DOHH2 (cell line): Measurements from ENCODE around the gene KCNH5.

Source experiments
- H3F3A ChIP-seq: fragments of 200-600 bp; sonication (generic), shearing (Covaris generic); 2 replicates; pipeline ENCODE4 v1.6.0; 2016; ENCODE audit warnings: antibody characterized with exemption, mild to moderate bottlenecking; ENCODE audit not compliant: control insufficient read depth, insufficient read depth
- H3K27ac ChIP-seq: fragments of 200-600 bp; sonication (generic); 2 replicates; pipeline ENCODE4 v1.5.1; 2014; ENCODE audit warnings: low read depth, mild to moderate bottlenecking, low read length, moderate library complexity
- H3K27me3 ChIP-seq: fragments of 200-600 bp; sonication (generic); 2 replicates; pipeline ENCODE4 v1.6.1; 2014; ENCODE audit warnings: mild to moderate bottlenecking, low read length, mixed read lengths; ENCODE audit not compliant: control insufficient read depth
- H3K36me3 ChIP-seq: fragments of 200-600 bp; sonication (generic); 2 replicates; pipeline ENCODE4 v1.6.1; 2014; ENCODE audit warnings: mild to moderate bottlenecking, low read length, moderate library complexity, mixed read lengths; ENCODE audit not compliant: control insufficient read depth
- H3K4me1 ChIP-seq: fragments of 200-600 bp; sonication (generic); 2 replicates; pipeline ENCODE4 v1.6.1; 2014; ENCODE audit warnings: mild to moderate bottlenecking, low read length, mixed read lengths; ENCODE audit not compliant: control insufficient read depth
- H3K4me2 ChIP-seq: fragments of 200-600 bp; sonication (generic); 2 replicates; pipeline ENCODE4 v1.6.0; 2014; ENCODE audit warnings: mild to moderate bottlenecking, low read length, moderate library complexity
- H3K4me3 ChIP-seq: fragments of 200-600 bp; sonication (generic); 2 replicates; pipeline ENCODE4 v1.5.1; 2014; ENCODE audit warnings: mild to moderate bottlenecking, low read length, mixed read lengths
- H3K79me2 ChIP-seq: fragments of 200-600 bp; sonication (generic); 2 replicates; pipeline ENCODE4 v1.6.1; 2014; ENCODE audit warnings: mild to moderate bottlenecking, low read length, mixed read lengths; ENCODE audit not compliant: control insufficient read depth
- H3K9me2 ChIP-seq: fragments of 200-600 bp; sonication (generic); replicated peaks from 2 replicates; pipeline ENCODE4 v1.6.1; 2014; ENCODE audit warnings: mild to moderate bottlenecking, low read length, mixed read lengths; ENCODE audit not compliant: control insufficient read depth
- H3K9me3 ChIP-seq: fragments of 200-600 bp; sonication (generic); 2 replicates; pipeline ENCODE4 v1.6.1; 2014; ENCODE audit warnings: antibody characterized with exemption, low read length, mixed read lengths; ENCODE audit not compliant: control insufficient read depth, insufficient read depth
- H4K20me1 ChIP-seq: fragments of 200-600 bp; sonication (generic); 2 replicates; pipeline ENCODE4 v1.6.0; 2014; ENCODE audit warnings: low read depth, mild to moderate bottlenecking, antibody characterized with exemption, low read length, moderate library complexity; ENCODE audit not compliant: control insufficient read depth, insufficient read depth
- CTCF ChIP-seq: fragments of 200-600 bp; sonication (generic); IDR thresholded peaks from one replicate; pipeline ENCODE4 v1.5.1; 2014; ENCODE audit warnings: antibody characterized with exemption, mild to moderate bottlenecking, low read depth, low read length; ENCODE audit not compliant: poor library complexity, severe bottlenecking
- EZH2phosphoT487 ChIP-seq: fragments of 200-600 bp; sonication (generic); IDR thresholded peaks from 2 replicates; pipeline ENCODE4 v1.6.1; 2017; ENCODE audit warnings: borderline replicate concordance, mild to moderate bottlenecking, antibody characterized with exemption, low read length, moderate library complexity, mixed read lengths

Gene KCNH5

GRCh38 chr14:62734831-62735230 lies 310.4 kb downstream of the KCNH5 start:
- no peak overlapping the region for H3K4me2 ChIP-seq
- no peak for TF ChIP-seq CTCF
- no peak for TF ChIP-seq EZH2phosphoT487
- no peaks in the 10 kb centered on the region for H4K20me1 ChIP-seq
- H3K36me3 ChIP-seq = no peaks in the 10 kb centered on the region
- no peaks in the 10 kb centered on the region for H3K9me2 ChIP-seq
- no peak overlapping the region for H3K4me3 ChIP-seq
- no peaks in the 10 kb centered on the region for H3K27me3 ChIP-seq
- H3K27ac ChIP-seq = no peak overlapping the region
- no peaks in the 10 kb centered on the region for H3K4me1 ChIP-seq
- H3F3A ChIP-seq = no peaks in the 10 kb centered on the region
- no peaks in the 10 kb centered on the region for H3K9me3 ChIP-seq
- no peaks in the 10 kb centered on the region for H3K79me2 ChIP-seq

GRCh38 chr14:62722406-62722805 lies 322.9 kb downstream of the KCNH5 start:
- Histone ChIP-seq H3K27ac (no peak overlapping the region), H3K9me3 (no peaks in the 10 kb centered on the region), H3K79me2 (no peaks in the 10 kb centered on the region), H3K4me1 (no peaks in the 10 kb centered on the region), H3K4me3 (no peak overlapping the region), H3K36me3 (no peaks in the 10 kb centered on the region), H3F3A (no peaks in the 10 kb centered on the region), H3K27me3 (no peaks in the 10 kb centered on the region), H3K9me2 (no peaks in the 10 kb centered on the region), H4K20me1 (no peaks in the 10 kb centered on the region), H3K4me2 (no peak overlapping the region)
- TF ChIP-seq EZH2phosphoT487 (no peak), CTCF (no peak)

GRCh38 chr14:62718629-62719028 lies 326.6 kb downstream of the KCNH5 start:
- no peaks in the 10 kb centered on the region for H3K79me2 ChIP-seq
- H3K27ac ChIP-seq = no peak overlapping the region
- no peaks in the 10 kb centered on the region for H3F3A ChIP-seq
- no peaks in the 10 kb centered on the region for H3K9me3 ChIP-seq
- H3K4me3 ChIP-seq = no peak overlapping the region
- TF ChIP-seq EZH2phosphoT487 = no peak
- no peak for TF ChIP-seq CTCF
- no peaks in the 10 kb centered on the region for H3K9me2 ChIP-seq
- no peaks in the 10 kb centered on the region for H4K20me1 ChIP-seq
- no peaks in the 10 kb centered on the region for H3K36me3 ChIP-seq
- no peak overlapping the region for H3K4me2 ChIP-seq
- no peaks in the 10 kb centered on the region for H3K4me1 ChIP-seq
- no peaks in the 10 kb centered on the region for H3K27me3 ChIP-seq
